Tibial nerve (tissue), 3 donors: ENCODE data around the gene PHAF1.

Source experiments
- POLR2A ChIP-seq, 2 donors: fragments of 450-650 bp; IDR thresholded peaks; one replicate each; pipeline ENCODE4 v1.6.1; 2017; ENCODE audit warnings: antibody characterized with exemption in 2 of 2, mild to moderate bottlenecking in 2 of 2, moderate library complexity in 2 of 2
- TF ChIP-seq, protein P1 (sequence below), 5 experiments: fragments of 200-600 bp in 3 of 5; fragments of 450-650 bp in 2 of 5; sonication (generic) in 3 of 5; IDR thresholded peaks; one replicate each; pipeline ENCODE4 v1.5.1; 2016 to 2019; ENCODE audit warnings: antibody characterized with exemption in 5 of 5, mild to moderate bottlenecking in 3 of 5, moderate library complexity in 2 of 5

DNA sequence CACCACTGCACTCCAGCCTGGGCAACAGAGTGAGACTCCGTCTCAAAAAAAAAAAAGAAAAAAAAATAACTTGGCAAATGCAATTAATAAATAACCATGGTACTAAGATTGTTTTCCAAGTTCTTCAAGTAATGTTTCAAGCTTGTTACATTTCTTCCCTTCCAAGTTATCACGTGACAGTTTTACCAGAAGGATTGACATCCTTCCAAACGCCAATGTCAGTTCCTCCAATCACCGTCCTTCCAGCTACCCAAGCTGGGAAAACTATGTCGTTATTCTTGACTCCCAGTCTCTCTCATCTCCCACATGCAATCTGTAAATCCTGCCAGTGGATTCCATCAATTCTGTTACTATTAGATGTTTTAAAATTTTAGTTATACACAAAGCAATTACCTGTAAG lies 3.9 kb upstream of the PHAF1 start:
- TF ChIP-seq, protein P1, sequence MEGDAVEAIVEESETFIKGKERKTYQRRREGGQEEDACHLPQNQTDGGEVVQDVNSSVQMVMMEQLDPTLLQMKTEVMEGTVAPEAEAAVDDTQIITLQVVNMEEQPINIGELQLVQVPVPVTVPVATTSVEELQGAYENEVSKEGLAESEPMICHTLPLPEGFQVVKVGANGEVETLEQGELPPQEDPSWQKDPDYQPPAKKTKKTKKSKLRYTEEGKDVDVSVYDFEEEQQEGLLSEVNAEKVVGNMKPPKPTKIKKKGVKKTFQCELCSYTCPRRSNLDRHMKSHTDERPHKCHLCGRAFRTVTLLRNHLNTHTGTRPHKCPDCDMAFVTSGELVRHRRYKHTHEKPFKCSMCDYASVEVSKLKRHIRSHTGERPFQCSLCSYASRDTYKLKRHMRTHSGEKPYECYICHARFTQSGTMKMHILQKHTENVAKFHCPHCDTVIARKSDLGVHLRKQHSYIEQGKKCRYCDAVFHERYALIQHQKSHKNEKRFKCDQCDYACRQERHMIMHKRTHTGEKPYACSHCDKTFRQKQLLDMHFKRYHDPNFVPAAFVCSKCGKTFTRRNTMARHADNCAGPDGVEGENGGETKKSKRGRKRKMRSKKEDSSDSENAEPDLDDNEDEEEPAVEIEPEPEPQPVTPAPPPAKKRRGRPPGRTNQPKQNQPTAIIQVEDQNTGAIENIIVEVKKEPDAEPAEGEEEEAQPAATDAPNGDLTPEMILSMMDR (IDR thresholded peaks at IDR 0.05) = no peak
- no peak for TF ChIP-seq POLR2A (IDR thresholded peaks at IDR 0.05)
